ENCODE results near the gene BRF1.
"Not testable (repeated sequence)": the region's sequence is repeated elsewhere in the genome, so short reads cannot be mapped to it uniquely, and the experiment has no call there.

The BRF1 gene

DNA sequence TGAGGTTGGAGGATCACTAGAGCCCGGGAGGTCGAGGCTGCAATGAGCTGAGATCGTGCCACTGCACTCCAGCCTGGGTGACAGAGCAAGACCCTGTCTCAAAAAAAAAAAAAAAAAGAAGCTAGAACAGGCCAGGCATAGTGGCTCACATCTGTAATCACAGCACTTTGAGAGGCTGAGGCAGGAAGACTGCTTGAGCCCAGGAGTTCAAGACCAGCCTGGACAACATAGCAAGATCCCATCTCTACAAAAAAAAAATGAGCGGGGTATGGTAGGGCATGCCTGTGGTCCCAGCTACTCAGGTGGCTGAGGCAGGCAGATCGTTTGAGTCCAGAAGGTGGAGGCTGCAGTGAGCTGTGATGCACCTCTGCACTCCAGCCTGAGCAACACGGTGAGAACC is 11.9 kb downstream of the BRF1 start:
- not testable (repeated sequence) for DNase-seq (ENCODE audit: low spot score)

DNA sequence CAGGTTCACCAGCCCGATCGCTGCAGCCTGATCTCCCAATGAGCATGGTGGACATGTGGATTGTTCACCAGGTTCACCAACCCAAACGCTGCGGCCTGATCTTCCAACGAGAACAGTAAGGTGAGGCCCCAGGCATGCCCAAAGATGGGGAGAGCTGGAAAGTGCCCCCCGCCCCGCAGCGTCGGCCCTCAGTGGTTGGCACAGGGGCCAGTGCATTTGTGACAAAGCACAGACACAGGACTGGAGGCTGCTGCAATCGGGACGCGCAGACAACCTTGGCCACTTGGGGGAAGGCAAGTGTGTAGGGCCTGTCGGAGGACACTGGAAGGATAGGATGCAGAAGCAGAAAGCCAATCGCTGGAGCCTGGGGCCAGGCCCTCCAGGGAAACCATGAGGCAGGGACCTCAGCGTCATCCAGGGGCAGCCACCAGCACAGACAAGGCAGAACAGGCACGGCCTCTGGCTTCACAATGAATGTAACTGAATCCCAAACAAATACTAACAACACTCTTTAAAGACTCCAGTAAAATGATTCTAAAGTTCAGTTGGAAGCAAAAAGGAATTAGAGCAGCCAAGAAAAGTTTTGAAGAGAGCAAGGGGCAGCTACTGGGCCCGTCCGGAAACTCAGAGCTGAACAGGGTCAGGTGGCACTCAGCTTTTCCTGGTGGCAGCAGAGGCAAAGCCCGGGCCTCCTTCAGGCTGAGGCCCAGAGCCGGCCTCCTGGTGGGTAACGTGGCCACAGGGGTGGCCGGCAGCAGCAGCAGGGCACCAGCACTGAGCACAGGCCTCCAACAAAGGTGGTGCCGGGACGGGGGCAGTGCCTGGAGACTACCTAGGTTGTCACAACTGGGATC is 13.3 kb downstream of the BRF1 start:
- DNase-seq (ENCODE audit: low spot score), result peak; percentile 36

DNA sequence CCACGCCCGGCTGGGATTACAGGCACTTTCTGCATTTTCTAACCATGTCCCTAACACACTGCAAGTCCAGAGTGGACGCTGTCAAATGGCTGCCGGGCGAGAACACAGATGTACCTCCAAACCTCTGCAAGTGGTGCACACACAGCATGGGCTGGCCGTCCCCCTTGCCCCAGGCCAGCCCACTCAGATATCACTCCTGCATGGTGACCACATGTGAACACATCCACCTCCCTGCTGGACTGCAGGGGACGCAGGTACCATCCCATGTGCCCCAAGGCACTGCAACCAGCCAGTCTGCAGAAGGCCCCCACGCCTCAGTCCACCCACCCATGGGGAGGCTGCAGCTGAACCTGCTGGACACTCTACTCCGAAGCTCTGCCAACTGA is 14.0 kb downstream of the BRF1 start:
- peak; percentile 8 for DNase-seq (ENCODE audit: low spot score)

DNA sequence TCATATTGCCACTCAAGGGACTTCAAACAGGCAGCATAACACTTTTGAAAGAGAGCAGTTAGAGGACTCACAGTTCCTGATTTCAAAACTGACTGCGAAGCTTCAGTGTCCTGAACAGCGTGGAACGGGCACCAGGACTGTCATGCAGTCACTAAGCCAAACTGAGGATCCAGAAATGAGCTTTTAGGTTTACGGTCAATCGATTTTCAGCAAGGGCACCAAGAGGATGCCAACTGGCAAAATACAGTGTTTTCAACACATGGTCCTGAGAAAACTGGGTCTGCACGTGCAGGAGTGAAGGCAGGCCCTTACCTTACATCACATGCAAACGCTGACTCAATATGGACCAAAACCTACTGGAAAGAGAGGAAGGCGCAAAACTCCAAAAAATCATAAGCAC is 15.6 kb downstream of the BRF1 start:
- peak; percentile 6 for DNase-seq (ENCODE audit: low spot score)

- peak; percentile 9 for DNase-seq (ENCODE audit: low spot score)
Measured at GRCh38 chr14:105283899-105284298, 16.9 kb downstream of the BRF1 start.

DNA sequence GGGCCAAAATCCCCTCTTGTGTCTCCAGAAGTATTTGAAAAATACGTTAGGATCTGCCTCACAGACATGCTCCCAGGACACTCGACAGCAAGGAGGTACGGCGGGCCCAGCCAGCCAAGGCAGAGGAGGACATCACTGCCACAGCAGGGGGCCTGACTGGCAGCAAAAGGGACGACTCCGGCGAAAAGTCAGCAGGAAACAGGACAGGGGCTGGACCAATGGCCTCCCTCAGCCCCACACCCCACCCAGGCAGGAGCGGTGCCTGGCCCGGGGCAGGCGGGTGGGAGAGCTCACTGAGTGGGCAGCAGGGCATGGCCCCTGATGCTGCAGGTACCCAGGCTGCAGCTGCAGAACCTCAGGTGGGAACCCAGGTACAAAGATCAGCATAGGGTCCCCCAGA is 17.8 kb downstream of the BRF1 start:
- peak; percentile 31 for DNase-seq (ENCODE audit: low spot score)

DNA sequence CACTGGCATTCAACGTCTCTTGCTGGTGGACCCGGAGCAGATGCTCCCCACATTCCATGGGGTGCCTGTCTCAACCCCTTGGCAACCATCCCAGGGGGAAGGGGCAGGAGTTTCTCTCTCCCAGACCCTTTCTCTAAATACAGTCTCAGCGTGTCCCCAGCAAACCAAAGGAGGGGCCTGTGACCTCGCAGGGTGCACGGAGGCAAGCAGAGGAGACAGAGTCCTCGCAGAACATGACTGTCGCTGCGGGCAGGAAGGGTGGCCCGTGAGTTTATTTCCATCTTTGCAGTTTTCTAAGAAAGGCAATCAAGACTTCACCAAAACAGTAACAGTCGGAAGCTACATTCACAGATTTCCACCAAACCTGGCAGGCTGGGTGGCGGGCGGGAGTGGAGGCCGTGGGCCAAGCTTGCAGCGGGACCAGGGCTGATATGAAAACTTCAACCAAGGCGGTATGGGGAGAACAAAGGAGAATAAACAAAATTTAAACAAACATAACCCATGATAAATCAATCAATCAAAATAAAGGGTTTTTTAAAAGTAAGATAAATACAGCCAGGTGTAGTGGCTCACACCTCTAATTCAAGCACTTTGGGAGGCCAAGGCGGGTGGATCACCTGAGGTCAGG is 18.6 kb downstream of the BRF1 start:
- DNase-seq (ENCODE audit: low spot score), result no peak

GRCh38 chr14:105281371-105282097 is 19.3 kb downstream of the BRF1 start:
- DNase-seq (ENCODE audit: low spot score), result peak; percentile 60

DNA sequence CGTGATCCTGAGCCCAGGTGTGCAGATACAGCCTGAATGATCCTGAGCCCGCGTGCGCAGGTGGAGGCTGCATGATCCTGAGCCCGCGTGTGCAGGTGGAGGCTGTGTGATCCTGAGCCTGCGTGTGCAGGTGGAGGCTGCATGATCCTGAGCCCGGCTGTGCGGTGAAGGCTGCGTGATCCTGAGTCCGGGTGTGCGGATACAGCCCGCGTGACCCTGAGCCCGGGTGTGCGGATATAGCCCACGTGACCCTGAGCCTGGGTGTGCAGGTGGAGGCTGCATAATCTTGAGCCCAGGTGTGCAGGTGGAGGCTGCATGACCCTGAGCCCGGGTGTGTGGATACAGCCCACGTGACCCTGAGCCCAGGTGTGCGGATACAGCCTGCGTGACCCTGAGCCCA is 20.3 kb downstream of the BRF1 start:
- peak; percentile 16 for DNase-seq (ENCODE audit: low spot score)

DNA sequence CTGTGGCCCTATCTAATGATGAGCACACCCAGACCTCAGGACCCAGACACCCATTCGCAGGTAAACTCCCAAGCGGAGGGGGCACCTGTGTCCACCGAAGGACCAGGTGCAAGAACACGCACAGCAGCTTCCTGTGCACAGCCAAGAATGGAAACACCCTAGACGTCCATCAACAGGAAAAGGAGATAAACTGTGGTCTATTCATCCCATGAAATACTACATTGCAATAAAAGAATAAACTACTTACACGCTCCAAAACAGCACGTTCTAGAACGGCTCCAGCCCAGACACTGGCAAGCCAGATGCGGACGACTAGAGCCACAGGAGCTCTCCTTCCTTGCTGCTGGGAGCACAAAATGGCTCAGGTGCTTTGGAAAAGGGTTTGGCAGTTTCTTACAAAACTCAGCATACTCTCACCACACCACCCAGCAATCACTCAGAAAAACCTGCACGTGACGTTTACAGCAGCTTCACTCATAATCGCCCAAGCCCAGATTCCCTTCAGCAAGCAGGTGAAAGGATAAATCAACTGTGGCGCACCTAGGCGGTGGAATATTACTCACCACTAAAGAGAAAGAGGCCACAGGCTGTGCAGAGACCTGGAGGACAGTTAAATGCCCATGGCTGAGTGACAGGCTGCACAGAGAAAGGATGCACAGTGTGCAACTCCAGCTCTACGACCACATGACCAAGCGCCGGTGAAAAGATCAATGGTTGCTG is 21.0 kb downstream of the BRF1 start:
- no peak for DNase-seq (ENCODE audit: low spot score)

DNA sequence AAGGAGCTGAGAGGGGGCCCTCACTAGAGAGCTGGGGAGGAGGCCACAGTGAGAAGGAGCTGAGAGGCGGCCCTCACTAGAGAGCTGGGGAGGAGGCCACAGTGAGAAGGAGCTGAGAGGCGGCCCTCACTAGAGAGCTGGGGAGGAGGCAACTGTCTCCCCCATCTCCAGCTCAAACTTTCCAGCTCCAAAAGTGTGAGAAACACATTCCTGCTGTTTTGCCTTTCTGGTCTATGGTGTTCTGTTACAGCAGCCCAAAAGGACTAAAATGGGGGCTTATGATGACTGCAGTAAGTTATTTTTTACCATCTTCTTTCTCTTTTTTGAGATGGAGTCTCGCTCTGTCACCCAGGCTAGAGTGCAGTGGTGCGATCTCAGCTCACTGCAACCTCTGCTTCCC is 23.4 kb downstream of the BRF1 start:
- not testable (repeated sequence) for DNase-seq (ENCODE audit: low spot score)

DNA sequence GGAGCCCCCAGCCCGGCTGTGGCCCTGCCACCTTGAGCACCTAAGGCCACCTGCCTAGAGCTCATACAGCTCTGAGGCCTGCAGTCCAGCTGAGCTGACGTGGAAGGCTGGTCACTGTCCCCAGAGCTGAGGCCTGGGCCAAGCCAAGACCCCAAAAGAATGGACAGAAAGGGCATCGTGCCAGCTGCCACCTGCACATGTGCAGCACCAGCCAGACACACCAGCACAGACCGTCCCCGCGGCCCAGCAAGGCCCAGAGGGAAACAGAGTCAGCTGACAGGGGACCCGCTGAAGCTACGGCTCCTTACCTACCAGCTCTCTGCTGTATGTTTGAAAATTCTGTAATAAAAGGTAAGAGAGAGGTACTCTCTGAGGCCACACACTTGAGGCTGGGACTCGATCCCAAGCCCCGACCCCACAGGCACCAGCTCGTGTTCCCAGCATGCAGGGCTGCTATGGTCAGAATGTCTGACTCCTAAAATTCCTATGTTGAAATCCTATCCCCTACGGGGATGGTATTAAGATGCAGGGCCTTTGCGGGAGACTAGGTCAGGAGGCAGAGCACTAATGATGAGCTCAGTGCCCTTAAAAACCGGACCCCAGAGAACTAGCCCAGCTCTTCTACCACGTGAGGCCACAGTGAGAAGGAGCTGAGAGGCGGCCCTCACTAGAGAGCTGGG is 25.4 kb downstream of the BRF1 start:
- DNase-seq (ENCODE audit: low spot score), result no peak

GRCh38 chr14:105274637-105275036 is 26.2 kb downstream of the BRF1 start:
- no peak for DNase-seq (ENCODE audit: low spot score)

GRCh38 chr14:105273062-105273461 is 27.7 kb downstream of the BRF1 start:
- DNase-seq (ENCODE audit: low spot score), result no peak

DNA sequence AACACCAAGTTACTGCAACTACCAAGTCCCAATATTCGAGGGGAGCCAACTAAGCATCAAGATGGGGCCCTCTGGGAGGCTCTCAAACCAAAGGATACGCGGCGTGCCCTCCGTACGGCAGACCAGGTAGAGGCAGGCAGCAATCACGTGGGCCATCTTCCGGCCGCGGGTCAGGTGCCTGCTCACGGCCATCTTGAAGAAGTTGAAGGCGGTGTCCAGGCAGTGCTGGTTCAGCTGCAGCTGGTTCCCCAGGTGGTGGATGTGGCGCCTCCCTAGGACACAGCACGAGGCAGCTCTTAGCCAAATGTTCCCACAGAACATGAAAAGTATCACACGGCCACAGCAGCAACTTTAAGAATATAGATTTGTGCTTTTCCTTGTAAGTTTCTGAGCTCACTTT is 28.2 kb downstream of the BRF1 start:
- DNase-seq (ENCODE audit: low spot score), result no peak

DNA sequence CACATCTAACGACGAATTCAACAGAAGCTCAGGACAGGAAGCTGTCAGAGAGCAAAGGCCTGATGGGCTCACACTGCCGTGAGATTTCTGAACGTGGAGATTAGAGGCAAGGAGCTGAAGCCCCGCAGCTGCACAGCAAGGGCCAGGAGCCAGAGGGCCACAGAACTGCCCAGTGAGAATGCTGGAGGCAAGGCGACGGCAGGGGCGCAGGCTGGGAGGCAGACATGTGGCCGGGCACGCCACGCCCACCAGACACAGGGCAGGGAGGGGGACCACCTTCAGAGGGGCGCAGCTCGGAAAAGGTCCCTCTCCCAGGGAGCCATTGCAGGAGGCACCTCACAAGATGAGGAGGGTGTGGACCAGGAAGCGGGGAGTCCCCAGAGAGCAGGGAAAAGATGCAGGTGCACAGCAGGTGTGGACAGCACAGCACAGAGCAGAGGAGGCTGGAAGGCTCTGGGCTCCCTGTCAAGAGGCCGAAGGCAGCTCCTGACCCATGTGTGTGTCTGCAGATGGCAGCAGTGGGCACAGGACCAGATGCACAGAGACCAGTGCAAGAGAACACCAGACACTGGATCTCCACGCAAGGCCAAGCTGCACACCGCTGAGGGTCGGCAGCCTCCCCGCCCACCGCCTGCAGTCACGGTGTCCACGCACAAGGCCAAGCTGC is 29.4 kb downstream of the BRF1 start:
- DNase-seq (ENCODE audit: low spot score), result no peak

DNA sequence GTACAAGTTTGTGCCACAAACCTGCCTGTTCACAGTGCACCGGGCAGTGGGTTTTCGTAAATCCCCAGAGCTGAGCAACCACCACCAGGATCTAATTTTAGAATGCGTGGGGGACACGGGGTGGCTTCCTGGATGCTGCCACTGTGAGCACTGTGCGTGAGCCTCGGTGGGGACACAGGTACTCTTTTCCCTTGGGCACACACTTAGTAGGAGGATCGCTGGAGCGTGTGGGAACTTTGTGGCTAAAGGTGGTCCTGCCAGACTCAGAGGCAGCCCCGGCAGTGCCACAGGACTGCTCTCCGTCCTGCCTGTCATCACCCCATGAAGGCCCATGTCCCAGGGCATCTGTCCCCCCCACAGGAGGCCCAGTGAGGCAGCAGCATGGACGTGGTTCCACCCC is 31.4 kb downstream of the BRF1 start:
- no peak for DNase-seq (ENCODE audit: low spot score)

DNA sequence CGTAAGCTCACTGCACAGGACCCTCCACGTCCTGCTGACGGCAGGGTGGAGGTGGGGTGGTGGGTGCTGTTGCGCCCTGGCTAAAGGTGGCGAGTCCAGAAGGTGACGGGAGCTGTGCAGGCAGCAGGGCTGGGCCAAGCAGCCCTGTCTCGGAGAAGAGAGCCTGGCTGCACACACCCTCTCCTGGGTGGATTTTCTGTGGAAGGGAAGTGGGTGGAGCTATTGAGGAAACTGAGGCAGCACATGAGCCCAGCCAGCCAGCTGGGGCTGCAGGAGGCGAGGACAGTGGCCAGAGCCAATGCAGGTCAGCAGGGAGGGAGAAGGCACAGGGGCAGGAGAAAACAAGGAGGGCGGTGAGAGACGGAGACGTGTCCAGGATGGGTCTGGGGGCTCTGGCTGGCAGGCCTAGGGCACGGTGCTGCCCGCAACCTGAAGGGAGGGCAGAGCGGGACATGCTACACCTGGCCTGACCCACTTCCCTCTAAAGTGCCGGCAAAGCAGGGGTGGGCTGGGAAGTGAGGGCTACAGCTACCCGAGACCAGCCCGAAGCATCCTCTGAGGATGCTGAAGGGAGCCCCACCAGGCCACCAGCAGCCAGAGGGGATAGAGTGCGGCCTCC is 32.0 kb downstream of the BRF1 start:
- DNase-seq (ENCODE audit: low spot score), result no peak

DNA sequence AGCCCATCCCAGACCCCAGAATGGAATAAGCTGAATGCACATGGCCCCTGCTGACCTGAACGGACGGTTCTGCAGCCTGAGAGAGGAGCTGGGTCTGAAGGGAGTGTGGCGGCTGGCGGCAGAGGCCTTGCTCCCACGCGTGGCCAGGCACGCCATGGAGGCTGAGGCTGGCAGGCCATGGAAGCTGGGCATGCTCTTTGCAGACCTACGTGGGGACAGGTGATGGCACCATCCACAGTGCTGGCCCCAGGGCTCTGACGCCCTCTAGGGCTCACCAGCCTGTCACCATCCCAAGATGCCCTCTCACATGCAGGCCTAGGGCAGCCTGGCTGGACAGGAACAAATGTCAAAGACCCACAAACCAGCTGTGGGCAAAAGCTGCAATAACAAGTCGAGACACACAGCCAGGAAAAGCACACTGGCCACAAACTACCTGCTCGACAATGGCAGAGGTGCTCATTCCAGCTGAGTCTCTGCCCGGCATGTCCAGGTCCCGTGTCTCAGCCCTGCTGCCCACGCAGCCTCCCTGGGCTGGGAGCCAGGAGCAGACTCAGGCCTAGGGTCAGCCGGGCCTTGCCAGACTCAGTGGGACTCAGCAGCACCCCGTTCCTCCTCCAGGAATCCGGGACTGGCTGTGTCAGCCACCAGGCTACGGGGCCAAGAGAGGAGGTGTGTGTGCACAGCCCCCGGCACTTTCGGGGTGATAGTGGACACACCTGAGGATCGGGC is 32.8 kb downstream of the BRF1 start:
- DNase-seq (ENCODE audit: low spot score), result no peak

- no peak for DNase-seq (ENCODE audit: low spot score)
Measured at GRCh38 chr14:105261781-105262180, 39.0 kb downstream of the BRF1 start.
